ENCODE data around the gene DNPEP.

DNPEP gene

DNA sequence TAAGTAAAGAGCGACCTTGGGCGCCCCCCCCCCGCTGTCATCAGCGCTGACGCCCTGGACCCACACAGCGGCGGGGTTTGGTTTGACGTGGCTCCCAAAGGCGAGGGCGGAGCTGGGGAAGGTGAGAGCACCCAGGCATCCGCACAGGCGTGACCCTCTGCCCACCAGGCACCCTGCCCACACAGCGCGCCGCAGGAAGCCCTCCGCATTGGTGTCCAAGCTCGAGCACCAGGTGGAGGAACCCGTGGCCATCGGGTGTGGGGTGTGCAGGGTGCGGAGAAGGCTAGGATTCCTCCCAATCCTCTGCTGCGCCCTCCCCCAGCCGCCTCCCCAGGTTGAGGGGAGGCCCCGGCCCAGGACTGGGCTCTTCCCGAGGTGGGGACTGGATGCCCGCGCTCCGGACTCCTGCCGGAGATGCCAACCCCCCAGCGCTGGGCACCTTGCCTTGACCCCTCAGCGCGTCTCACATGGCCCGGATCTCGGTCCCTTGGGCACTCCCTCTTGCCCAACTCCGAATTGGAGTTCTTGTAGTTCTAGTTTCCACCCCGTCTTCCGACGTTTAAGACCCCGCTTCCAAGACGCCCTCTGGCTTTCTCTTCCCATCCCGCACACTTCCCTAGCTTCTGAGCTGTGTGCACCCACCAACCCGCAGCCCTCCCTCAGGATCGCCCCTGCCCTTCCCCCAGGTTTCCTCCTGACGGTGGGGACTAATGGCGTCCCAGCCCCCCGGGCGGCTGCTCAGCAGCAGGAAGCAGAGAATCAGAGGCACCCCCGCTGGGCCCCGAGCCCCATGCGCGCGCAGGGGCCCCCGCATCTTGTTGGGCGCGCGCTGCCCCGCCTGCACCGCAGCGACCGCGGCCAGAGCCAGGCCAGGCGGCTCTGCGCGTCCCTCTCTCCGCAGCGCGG, 29.3 kb downstream of the DNPEP start:
- no peak for DNase-seq

DNA sequence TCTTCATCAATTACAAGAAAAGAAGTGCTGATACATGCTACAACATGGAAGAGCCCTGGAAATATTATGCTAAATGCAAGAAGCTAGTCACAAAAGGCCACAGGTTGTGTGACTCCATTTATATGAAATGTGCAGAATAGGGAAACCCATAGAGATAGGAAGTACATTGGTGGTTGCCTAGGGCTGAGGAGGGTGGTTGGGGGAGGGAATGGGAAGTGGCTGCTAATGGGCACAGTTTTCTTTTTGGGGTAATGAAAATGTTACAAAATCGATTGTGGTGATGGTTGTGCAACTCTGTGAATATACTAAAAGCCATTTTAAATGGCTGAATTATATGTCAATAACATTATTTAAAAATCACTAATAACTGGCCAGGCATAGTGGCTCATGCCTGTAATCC, 30.9 kb downstream of the DNPEP start:
- peak; percentile 5 for DNase-seq

DNA sequence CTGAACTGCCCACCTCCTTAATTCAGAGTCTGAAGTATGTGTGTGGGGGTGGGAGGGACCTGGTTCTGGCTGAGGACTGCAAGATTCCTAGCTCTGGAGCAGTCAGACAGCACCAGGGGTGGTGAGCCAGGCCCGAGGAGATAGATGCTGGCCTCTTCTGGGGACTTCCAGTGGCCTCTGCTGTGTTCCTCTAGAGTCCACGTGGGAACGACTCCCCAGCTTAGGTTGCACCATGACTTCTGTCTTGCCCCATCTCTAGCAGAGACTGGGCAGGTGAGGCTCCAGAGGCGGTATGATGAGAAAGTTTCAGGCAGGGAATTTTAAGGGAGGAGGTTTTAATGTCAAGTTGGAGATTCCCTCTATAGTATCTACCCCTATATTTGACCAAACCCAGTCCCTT, 33.1 kb downstream of the DNPEP start:
- no peak for DNase-seq

DNA sequence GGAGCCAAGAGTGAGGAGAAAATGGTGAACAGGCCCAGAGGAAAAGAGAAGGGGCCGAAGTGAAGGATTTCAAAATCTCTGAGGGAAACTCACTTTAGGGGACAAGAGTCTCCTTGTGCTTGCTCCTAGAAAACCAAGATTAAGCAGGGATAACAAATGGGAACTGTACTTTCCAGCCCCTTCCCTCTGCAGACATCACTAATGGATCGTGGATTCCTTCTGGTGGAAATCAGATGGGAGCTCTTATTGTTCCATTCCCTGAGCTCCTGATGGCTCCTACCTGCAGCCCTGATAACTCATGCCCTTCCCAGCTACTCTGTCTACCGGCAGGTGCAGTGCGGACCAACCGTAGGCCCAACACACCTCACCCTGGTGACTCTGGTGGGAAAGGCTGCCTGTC, 34.6 kb downstream of the DNPEP start:
- DNase-seq = no peak

DNA sequence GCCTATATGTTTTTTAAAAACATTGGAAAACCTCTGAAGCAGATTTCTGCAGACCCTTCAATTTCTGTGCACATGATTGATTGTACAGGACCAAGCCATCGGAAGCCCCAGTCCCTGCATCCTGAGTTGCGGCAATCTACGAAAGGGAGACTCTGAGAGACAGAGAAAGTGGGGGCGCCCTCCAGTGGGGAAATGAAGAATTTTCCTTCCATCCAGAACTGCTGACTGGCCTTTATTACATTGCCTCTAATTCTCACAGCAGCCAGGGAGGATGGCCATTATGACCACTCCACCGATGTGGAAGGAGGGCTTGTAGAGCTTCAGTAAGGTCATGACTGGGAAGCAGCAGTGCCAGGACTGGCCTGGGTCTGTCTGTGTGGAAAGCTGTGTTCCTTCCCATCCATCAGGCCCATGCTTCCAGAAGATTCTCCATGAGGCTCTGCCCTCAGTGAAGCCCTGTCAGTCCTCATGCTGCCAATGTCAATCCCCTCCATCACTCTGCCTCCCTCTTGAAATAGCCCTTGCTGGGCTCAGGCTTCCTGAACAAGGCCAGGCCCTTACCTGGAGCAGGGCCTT, 35.2 kb downstream of the DNPEP start:
- DNase-seq = peak; percentile 63

DNA sequence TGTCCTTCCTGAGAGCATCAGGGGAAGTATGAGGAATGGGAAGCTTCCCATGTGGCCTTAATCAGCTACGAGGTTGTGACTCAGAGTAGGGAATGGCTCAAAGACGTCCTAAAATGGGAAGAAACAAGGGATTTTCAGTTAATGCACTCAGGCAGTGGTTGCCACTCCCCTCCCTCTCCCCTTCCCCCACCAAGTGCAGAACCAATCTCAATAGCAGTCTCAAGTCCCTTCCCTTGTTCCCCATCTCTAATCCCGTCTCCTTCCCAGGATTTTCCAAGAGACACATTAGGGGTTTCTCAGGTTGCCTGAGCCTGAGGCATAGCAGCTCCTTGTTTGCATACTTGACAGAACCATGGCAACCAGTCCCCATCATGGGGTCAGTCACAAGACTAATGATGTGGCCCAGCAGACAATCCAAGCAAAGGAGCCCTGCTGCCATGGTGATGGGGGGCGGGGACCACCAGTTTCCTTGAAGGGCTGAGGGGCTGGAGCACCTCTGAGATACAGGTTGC, 36.9 kb downstream of the DNPEP start:
- no peak for DNase-seq

DNA sequence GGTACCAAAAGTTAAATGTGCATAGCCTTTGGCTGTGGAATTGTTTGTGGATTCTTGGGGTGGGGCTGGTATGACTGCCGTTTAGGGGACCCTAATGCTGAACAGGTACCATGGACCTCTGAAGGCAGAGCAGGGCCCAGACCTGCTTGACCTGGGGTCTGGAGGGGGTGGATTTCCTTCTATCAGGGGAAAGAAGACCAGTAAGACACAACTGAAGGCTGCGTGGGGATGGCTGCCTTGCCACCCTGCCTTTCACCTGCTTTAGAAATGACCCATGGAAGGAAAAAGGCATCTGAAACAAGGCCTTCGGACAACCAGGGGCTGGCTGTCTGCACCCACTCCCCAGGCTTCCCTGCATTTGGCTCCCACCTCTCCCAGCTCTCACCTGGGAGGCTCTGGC, 37.5 kb downstream of the DNPEP start:
- DNase-seq = no peak

DNA sequence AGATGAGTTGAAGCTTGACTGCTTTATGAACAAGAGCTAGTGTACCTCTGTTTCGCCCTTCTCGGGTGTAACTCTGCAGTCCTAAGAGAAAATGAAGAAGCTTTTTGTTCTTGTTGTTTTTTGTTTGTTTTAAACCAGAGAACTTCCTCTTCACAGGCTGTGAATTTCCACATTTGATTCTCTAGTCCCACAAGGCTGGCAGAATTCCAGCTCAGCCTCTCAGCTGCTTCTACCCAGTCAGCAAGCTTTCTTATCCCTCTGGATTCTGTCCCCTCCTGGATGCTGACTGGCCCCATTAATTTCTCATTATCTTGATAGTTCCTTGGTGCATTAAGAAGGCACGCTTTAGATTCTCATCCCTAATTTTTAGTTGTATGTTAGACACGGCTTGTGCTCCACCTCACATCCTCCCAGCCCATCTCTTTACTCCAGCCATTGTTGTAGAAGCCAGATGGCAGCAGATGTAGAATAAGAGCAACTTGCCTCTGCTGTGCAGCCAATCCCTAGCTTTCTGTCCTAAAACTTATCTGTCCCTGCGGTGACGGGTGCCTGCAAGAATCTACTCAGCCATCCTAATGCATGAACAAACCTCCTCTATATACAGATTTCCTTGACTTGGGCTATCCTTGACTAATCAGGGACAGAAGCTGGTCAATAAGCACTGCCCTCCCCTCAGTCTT, 42.8 kb downstream of the DNPEP start:
- DNase-seq = no peak

DNA sequence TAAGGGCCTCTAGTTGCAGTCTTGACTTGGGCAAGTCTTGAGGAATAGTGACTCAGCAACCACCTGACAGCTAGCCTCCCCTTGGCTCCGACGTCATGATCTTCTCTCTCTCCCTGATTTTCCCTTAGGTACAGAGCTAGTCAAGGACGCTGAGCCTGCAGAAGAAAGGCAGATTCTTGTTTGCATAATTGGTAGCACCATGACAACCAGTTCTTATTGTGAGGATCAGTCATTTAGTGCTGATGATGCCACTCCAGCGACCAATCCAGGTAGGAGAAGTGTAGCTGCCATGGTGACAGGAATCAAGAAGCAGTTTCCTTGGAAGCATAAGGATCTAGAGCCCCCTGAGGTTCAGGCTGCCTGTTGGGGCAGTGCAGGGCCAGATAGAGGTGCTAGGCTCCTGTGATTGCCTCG, 52.3 kb downstream of the DNPEP start:
- no peak for DNase-seq

DNA sequence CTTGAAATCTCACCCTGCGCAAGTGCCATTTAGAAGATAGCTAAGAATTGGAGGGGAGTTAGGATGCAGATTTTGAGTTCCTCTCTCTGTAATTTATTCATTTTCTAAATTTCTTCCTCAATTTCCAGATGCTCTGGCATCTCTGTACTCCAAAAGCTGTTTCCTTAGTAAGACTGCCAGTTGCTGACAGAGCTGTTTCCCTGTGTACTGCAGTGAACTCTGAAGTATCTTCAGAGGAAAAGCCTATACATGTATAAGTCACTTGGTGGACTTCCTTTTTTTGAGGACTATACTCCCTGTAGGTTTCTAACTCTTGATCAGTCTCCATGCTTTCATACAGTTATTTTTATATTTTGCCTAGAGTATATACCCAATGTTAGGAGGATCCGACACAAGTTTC, 53.6 kb downstream of the DNPEP start:
- no peak for DNase-seq

DNA sequence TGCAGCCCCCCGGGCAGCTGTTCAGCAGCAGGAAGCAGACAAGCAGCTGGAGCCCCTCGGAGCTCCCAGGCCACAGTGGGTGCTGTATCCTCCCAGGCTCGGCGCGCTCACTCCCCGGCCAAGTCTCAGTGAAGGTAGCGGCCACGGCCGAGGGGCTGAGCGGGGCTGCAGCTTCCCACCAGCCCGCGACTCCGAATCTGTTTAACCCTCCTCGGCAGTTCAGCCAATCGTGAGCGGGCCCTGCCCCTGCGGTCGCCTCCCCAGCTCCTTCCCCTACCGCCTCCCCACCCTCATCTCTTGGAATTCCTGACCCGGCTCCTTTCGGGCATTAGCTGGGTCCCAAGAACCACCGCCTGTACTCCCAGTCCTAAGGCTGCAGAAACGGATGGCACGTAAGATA, 55.2 kb downstream of the DNPEP start, which contains the start of gene RESP18:
TSS of gene RESP18 (minus strand) at position 203 of the 400 bp plus-strand sequence.
- no peak for DNase-seq

DNA sequence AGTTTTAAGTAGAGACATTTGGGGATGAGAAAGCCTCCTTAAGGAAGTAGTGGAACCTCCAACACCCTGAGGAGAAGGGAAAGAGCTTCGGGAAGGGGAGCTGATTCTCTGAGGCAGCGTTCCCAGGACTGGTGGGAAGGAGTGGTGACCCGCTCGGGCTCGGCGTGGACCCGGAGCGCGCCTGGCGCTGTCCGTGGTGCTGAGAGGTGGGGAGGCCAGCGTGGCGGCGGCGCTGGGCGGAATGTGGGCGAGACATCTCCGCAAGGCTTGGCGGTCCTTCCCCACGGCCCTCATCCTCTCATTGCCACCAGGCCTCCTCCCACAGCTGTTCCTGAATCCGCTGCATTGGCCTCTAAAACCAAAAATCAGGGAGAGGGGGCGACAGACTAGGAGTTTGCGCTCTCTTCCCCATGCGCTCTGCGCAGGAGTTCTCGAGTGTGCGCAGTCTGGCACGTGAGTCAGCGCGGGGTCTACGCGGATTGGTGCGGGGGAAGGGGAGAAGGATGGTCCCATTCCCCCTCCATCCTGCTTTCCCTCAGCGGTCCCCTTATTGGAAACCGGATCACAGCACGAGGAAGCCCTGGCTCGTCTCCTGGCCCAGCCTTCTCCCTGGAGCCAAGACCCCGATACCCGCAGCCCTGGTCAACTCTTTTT, 56.0 kb downstream of the DNPEP start:
- no peak for DNase-seq

DNA sequence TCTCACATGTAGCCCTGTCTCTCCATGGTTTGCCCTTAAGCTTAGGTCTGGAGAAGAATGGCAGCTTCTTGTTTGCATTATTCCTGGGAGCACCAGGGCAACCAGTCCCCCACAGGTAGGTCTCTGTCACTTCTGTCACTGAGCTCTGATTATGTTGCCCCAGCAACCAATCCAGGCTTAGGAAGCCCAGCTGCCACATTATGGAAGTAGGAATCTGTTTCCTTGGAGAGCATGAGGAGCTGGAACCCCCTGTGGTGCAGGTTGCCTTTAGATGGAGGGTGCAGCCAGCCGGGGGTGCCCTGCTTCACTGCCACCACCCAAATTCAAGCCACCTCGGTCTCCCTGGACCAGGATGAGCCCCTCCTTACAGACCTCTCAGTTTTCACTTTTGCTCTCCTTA, 60.0 kb downstream of the DNPEP start:
- DNase-seq = no peak

DNA sequence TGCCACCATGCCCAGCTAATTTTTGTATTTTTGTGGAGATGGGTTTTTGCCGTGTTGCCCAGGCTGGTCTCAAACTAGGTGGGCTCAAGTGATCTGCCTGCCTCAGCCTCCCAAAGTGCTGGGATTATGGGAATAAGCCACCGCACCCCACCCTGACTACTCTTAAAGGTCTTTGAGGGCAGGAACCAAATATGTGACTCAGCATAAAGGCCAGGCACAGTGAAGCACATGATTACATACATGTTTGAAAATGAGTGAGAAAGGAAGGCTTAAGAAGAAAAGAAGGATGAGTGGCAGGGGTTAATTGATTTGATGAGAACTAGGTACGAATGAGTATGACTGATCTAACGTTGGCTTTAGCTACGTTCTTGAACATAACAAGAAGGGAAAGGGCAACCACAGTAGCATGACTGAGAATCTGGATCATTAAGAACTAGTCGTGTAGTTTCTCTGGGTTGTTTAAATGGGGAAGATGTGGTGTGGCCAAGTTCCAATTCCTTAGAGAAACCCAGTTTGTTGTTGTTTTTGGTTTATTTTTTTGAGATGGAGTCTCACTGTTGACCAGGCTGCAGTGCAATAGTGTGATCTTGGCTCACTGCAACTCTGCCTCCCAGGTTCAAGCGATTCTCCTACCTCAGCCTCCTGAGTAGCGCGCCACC, 61.9 kb downstream of the DNPEP start:
- DNase-seq = no peak

DNA sequence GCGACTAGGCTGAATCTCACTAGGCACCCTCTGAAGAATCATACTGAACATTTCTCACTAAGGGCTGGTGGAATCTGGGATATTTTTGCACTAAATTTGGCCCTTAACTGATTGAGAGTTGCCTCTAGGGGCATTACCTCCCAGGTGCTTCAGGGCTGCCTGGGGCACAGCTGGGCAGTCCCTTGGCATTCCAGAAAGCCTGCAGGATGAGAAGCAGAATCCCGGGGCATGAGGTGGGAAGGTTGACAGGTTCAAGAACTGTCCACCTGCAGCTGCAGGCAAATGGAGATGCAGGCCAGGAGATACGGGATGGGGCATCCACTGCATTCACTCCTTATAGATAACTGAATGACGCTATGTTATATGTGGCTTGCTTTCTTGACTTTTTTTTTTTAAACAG, 62.6 kb downstream of the DNPEP start:
- DNase-seq = no peak

DNA sequence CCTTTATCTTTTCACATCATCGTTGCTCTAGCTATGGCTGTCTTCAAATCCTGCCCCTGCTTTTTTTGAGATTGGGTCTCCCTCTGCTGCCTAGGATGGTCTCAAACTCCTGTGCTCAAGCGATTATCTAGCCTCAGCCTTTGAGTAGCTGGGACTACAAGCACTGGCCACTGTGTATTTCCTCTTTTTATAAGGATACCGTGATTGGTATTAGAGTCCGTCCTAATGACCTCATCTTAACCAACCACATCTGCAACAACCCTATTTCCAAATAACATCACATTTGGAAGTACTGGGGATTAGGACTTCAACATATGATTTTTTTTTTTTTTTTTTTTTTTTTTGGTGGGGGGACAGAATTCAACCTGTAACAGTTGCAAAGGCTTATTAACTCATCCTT, 64.3 kb downstream of the DNPEP start:
- DNase-seq = no peak

Data from CD4-positive, alpha-beta T cell treated with Interleukin-10 for 1 hour (primary cell).